IMR-90 (cell line): ENCODE data around the gene IFIT3.

Experiments
- RAD21 ChIP-seq: IDR thresholded peaks from 2 replicates; pipeline ENCODE4 v1.6.1; 2012; ENCODE audit warnings: low read length, improper control_type of control experiment
- SMC3 ChIP-seq: fragments of 150-350 bp; IDR thresholded peaks from 2 replicates; pipeline ENCODE4 v1.6.1; 2016; ENCODE audit warnings: low read depth, mild to moderate bottlenecking, antibody characterized with exemption, low read length, moderate library complexity
- TF ChIP-seq, protein P1 (sequence below): conservative IDR thresholded peaks from 2 replicates; pipeline ENCODE4 v1.5.1; 2012; ENCODE audit warnings: mild to moderate bottlenecking, low read depth, low read length, improper control_type of control experiment
- TF ChIP-seq, protein P2 (sequence below): fragments of 150-350 bp; IDR thresholded peaks from 2 replicates; pipeline ENCODE4 v1.6.1; 2017; ENCODE audit warnings: mild to moderate bottlenecking, antibody characterized with exemption, low read length, low read depth

DNA sequence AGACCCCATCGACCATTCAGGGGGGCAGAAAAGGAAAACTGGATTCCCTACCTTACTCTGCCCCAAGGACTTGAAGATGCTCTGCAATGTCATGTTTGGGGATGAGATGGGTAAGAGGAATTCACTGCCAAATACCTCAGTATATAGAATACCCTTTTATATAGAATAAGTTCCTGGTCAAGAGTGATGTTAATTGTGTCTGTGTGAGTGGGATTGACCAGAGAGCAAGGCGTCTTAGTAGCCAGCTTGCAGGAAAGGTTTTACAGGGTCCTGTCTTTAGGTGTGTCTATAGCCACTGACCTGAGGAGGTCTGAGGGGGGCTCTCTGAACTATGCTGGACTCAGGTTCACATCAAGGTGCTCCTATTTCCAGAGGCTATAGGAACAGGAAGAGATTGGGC, 1.4 kb downstream of the IFIT3 start:
- TF ChIP-seq, protein P1, sequence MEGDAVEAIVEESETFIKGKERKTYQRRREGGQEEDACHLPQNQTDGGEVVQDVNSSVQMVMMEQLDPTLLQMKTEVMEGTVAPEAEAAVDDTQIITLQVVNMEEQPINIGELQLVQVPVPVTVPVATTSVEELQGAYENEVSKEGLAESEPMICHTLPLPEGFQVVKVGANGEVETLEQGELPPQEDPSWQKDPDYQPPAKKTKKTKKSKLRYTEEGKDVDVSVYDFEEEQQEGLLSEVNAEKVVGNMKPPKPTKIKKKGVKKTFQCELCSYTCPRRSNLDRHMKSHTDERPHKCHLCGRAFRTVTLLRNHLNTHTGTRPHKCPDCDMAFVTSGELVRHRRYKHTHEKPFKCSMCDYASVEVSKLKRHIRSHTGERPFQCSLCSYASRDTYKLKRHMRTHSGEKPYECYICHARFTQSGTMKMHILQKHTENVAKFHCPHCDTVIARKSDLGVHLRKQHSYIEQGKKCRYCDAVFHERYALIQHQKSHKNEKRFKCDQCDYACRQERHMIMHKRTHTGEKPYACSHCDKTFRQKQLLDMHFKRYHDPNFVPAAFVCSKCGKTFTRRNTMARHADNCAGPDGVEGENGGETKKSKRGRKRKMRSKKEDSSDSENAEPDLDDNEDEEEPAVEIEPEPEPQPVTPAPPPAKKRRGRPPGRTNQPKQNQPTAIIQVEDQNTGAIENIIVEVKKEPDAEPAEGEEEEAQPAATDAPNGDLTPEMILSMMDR: no peak
- TF ChIP-seq RAD21 (no peak), SMC3 (no peak)
- TF ChIP-seq, protein P2, sequence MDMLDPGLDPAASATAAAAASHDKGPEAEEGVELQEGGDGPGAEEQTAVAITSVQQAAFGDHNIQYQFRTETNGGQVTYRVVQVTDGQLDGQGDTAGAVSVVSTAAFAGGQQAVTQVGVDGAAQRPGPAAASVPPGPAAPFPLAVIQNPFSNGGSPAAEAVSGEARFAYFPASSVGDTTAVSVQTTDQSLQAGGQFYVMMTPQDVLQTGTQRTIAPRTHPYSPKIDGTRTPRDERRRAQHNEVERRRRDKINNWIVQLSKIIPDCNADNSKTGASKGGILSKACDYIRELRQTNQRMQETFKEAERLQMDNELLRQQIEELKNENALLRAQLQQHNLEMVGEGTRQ: no peak
